Inflammatory macrophage (primary cell): ENCODE data around the gene ABCG8.

Experiments used
- DNase-seq, 2 donors: peaks; one replicate each; pipeline ENCODE4 v3.0.0-alpha.2; 2020 to 2022

The ABCG8 gene

GRCh38 chr2:43927442-43927841 lies 88.7 kb downstream of the ABCG8 start:
- DNase-seq, result no peak

- no peak for DNase-seq
Observed at GRCh38 chr2:43931293-43931692, 92.5 kb downstream of the ABCG8 start.
